A673 (cell line): ENCODE results near the gene SATB1. TPM values are rescaled to one million over a fixed set of nuclear protein-coding genes. Genes with fewer than 3 reads are reported as not detected.
"Not testable (repeated sequence)": the region's sequence is repeated elsewhere in the genome, so short reads cannot be mapped to it uniquely, and the experiment has no call there.

Experiments
- BruUV-seq: library from RNA; stranded (reverse); fragments of 400-500 nt; replicated peaks from 2 replicates; lab custom pipeline; 2021; lab: Mats Ljungman, UMichigan
- CTCF ChIA-PET: fragments of 300-600 bp; sonication (Branson Sonifier 250); formaldehyde crosslinking; loops from one replicate; lab custom pipeline; 2022; ENCODE audit warnings: antibody characterized with exemption; lab: Charles Lee
- POLR2A ChIA-PET: fragments of 300-600 bp; sonication (Branson Sonifier 250); formaldehyde crosslinking; loops from one replicate; lab custom pipeline; 2022; ENCODE audit warnings: antibody characterized with exemption; ENCODE audit not compliant: low non-redundant PET; lab: Charles Lee
- DNase-seq: peaks from one replicate; pipeline ENCODE4 v3.0.0-alpha.2; 2015; ENCODE audit warnings: low spot score
- H3K27ac ChIP-seq: fragments of 200-600 bp; sonication (generic); 2 replicates; pipeline ENCODE4 v1.5.1; 2016; ENCODE audit warnings: mixed run types, low read depth, mild to moderate bottlenecking, mixed read lengths, antibody characterized with exemption, low read length; ENCODE audit not compliant: poor library complexity, severe bottlenecking
- H3K27me3 ChIP-seq: fragments of 200-600 bp; sonication (generic); replicated peaks from 2 replicates; pipeline ENCODE4 v1.6.1; 2017; ENCODE audit warnings: mixed run types, low read depth, mild to moderate bottlenecking, mixed read lengths, antibody characterized with exemption, low read length; ENCODE audit not compliant: insufficient read depth, poor library complexity
- H3K36me3 ChIP-seq: fragments of 200-600 bp; sonication (generic); 2 replicates; pipeline ENCODE4 v1.6.1; 2016; ENCODE audit warnings: mixed run types, mild to moderate bottlenecking, mixed read lengths, antibody characterized with exemption, low read length; ENCODE audit not compliant: insufficient read depth, poor library complexity, severe bottlenecking
- H3K4me1 ChIP-seq: fragments of 200-600 bp; sonication (generic); 2 replicates; pipeline ENCODE4 v1.6.1; 2017; ENCODE audit warnings: mixed run types, mild to moderate bottlenecking, mixed read lengths, antibody characterized with exemption, low read length; ENCODE audit not compliant: insufficient read depth, poor library complexity, severe bottlenecking
- H3K4me3 ChIP-seq: fragments of 200-600 bp; sonication (generic); 2 replicates; pipeline ENCODE4 v1.5.1; 2016; ENCODE audit warnings: low read depth, mixed run types, mild to moderate bottlenecking, mixed read lengths, low read length; ENCODE audit not compliant: poor library complexity, severe bottlenecking
- H3K9me3 ChIP-seq: fragments of 200-600 bp; sonication (generic); 2 replicates; pipeline ENCODE4 v1.6.1; 2016; ENCODE audit warnings: mixed run types, low read depth, mild to moderate bottlenecking, mixed read lengths, antibody characterized with exemption, low read length; ENCODE audit not compliant: poor library complexity, severe bottlenecking
- CTCF ChIP-seq: fragments of 300-800, 200-600 bp; sonication (generic); conservative IDR thresholded peaks from 2 replicates; pipeline ENCODE4 v1.5.1; 2017; ENCODE audit warnings: low read depth, mild to moderate bottlenecking, antibody characterized with exemption, low read length, moderate library complexity, mixed read lengths
- EZH2 ChIP-seq: fragments of 200-600 bp; sonication (generic); IDR thresholded peaks from 2 replicates; pipeline ENCODE4 v1.6.1; 2017; ENCODE audit warnings: borderline replicate concordance, low read depth, mild to moderate bottlenecking, mixed read lengths, antibody characterized with exemption, low read length; ENCODE audit not compliant: poor library complexity, severe bottlenecking
- intact Hi-C: fragments of 100-400 bp; cut with micrococcal nuclease; formaldehyde crosslinking; loops from one replicate; pipeline ENCODE4 v1.10.0; 2022; ENCODE audit not compliant: unreplicated experiment
- total RNA-seq: library from RNA; stranded (reverse); gene quantifications from 2 replicates; pipeline ENCODE4 v1.2.3, GENCODE V29; 2021

Gene SATB1
- total RNA-seq, 1 experiment from 2014 or later, result 5.9 TPM

GRCh38 chr3:18466136-18466535, 41.0 kb upstream of the SATB1 start:
- H3K9me3 ChIP-seq, result no peaks in the 10 kb centered on the region
- H3K27me3 ChIP-seq, result no peaks in the 10 kb centered on the region
- no peaks in the 10 kb centered on the region for H3K4me1 ChIP-seq
- H3K4me3 ChIP-seq, result no peak overlapping the region
- H3K36me3 ChIP-seq, result no peaks in the 10 kb centered on the region
- POLR2A ChIA-PET, result no interaction called here
- no peak for TF ChIP-seq CTCF
- TF ChIP-seq EZH2, result no peak
- no TSS peak for BruUV-seq
- CTCF ChIA-PET, result no interaction called here
- H3K27ac ChIP-seq, result no peak overlapping the region
- intact Hi-C loops, result no loop called here
- DNase-seq, result no peak

- no peak overlapping the region for H3K4me3 ChIP-seq
- no peaks in the 10 kb centered on the region for H3K4me1 ChIP-seq
- DNase-seq, result no peak
- no TSS peak for BruUV-seq
- intact Hi-C loops, result no loop called here
- TF ChIP-seq CTCF, result no peak
- TF ChIP-seq EZH2, result no peak
- no peaks in the 10 kb centered on the region for H3K27me3 ChIP-seq
- no peaks in the 10 kb centered on the region for H3K9me3 ChIP-seq
- no peaks in the 10 kb centered on the region for H3K36me3 ChIP-seq
- H3K27ac ChIP-seq, result no peak overlapping the region
- ChIA-PET CTCF (no interaction called here), POLR2A (no interaction called here)
These were observed 29.6 kb upstream of the SATB1 start for GRCh38 chr3:18454766-18455165.

GRCh38 chr3:18449618-18450017, 24.5 kb upstream of the SATB1 start:
- H3K4me1 ChIP-seq, CTCF ChIA-PET, H3K27ac ChIP-seq, POLR2A ChIA-PET, H3K4me3 ChIP-seq, BruUV-seq, intact Hi-C loops, H3K36me3 ChIP-seq, DNase-seq, H3K9me3 ChIP-seq: not testable (repeated sequence)
- peaks cover 31% of the 10 kb centered on the region for H3K27me3 ChIP-seq

GRCh38 chr3:18447720-18448119, 22.6 kb upstream of the SATB1 start:
- Histone ChIP-seq H3K9me3 (no peaks in the 10 kb centered on the region), H3K4me1 (peaks cover 6% of the 10 kb centered on the region), H3K27ac (no peak overlapping the region), H3K4me3 (no peak overlapping the region), H3K27me3 (peaks cover 50% of the 10 kb centered on the region), H3K36me3 (no peaks in the 10 kb centered on the region)
- POLR2A ChIA-PET, result no interaction called here
- CTCF ChIA-PET, result no interaction called here
- DNase-seq, result no peak
- TF ChIP-seq EZH2 (no peak), CTCF (no peak)
- intact Hi-C loops, result no loop called here
- BruUV-seq, result no TSS peak
